Kidney (tissue), 14 donors: Measurements from ENCODE around the gene SMARCC2. TPM values are rescaled to one million over a fixed set of nuclear protein-coding genes. Genes with fewer than 3 reads are reported as not detected.

Experiments
- DNase-seq, 5 donors: peaks; one replicate each; pipeline ENCODE4 v3.0.0-alpha.2; 2013 to 2020
- FAIRE-seq: peaks from 2 replicates; lab custom pipeline; 2012; peaks lifted over from hg19 to GRCh38; lab: Jason Lieb, UNC
- H3K27ac ChIP-seq, 2 donors: one replicate each; pipeline ENCODE4 v1.7.0; 2013; ENCODE audit warnings: low read depth in 2 of 2, low read length in 2 of 2, inconsistent platforms in 1 of 2
- H3K27me3 ChIP-seq: one replicate; pipeline ENCODE4 v1.7.1; 2013; ENCODE audit warnings: low read length, inconsistent platforms; ENCODE audit not compliant: control insufficient read depth, insufficient read depth
- H3K36me3 ChIP-seq, 3 donors: one replicate each; pipeline versions ENCODE4 v1.7.0 to v1.7.1; 2013; ENCODE audit warnings: low read length in 3 of 3, control low read depth in 1 of 3, inconsistent platforms in 1 of 3; ENCODE audit not compliant: insufficient read depth in 3 of 3, control insufficient read depth in 2 of 3
- H3K4me1 ChIP-seq, 3 donors: one replicate each; pipeline versions ENCODE4 v1.7.0 to v1.7.1; 2013; ENCODE audit warnings: low read length in 3 of 3, inconsistent platforms in 1 of 3, low read depth in 1 of 3; ENCODE audit not compliant: control insufficient read depth in 2 of 3, insufficient read depth in 2 of 3
- H3K4me3 ChIP-seq, 3 donors: one replicate each; pipeline versions ENCODE4 v1.7.0 to v1.8.1; 2013; ENCODE audit warnings: low read length in 3 of 3, control low read depth in 1 of 3, inconsistent platforms in 1 of 3
- H3K9ac ChIP-seq, 3 donors: one replicate each; pipeline versions ENCODE4 v1.7.0 to v1.7.1; 2013; ENCODE audit warnings: low read length in 3 of 3, control low read depth in 1 of 3, inconsistent platforms in 1 of 3
- H3K9me3 ChIP-seq, 3 donors: one replicate each; pipeline versions ENCODE4 v1.7.0 to v1.7.1; 2013; ENCODE audit warnings: low read length in 3 of 3, control low read depth in 1 of 3, inconsistent platforms in 1 of 3; ENCODE audit not compliant: control insufficient read depth in 2 of 3, insufficient read depth in 1 of 3
- CTCF ChIP-seq: IDR thresholded peaks from 3 replicates; pipeline ENCODE4 v1.5.1; 2012; ENCODE audit warnings: mild to moderate bottlenecking, moderate library complexity, borderline replicate concordance; ENCODE audit not compliant: insufficient read depth; ENCODE audit errors: extremely low read depth
- intact Hi-C: fragments of 100-400 bp; cut with DNase I; formaldehyde crosslinking; loops from one replicate; pipeline ENCODE4 v1.11.1; 2022
- polyA plus RNA-seq: library from polyadenylated mRNA; stranded (reverse); fragments of 350-450 nt; fragmentation: Illumina TruSeq; extraction: RNeasy Lipid Tissue Mini Kit (QIAGEN cat#74804); gene quantifications from one replicate; pipeline ENCODE4 v1.2.3, GENCODE V29; 2014; ENCODE audit warnings: low read depth, low replicate concordance; ENCODE audit not compliant: insufficient read depth
- total RNA-seq: library from RNA; stranded (reverse); fragmentation: NEBNext Ultra II Directional; extraction: Animal tissue kit (Norgen Biotek cat#: 25700); gene quantifications from one replicate; pipeline ENCODE4 v1.2.1, GENCODE V29; 2021
- donor health status: control.
- donor health status: control.
- donor health status: control.
- donor health status: control.
- donor health status: control.
- donor health status: DM: yes; HTN: yes; CAD: no.
- donor health status: Normal renal cell carcinoma (clear cell type).

Gene SMARCC2
- total and polyA plus RNA-seq, 2 donors from 2014 or later, result 18.8 to 112 TPM

DNA sequence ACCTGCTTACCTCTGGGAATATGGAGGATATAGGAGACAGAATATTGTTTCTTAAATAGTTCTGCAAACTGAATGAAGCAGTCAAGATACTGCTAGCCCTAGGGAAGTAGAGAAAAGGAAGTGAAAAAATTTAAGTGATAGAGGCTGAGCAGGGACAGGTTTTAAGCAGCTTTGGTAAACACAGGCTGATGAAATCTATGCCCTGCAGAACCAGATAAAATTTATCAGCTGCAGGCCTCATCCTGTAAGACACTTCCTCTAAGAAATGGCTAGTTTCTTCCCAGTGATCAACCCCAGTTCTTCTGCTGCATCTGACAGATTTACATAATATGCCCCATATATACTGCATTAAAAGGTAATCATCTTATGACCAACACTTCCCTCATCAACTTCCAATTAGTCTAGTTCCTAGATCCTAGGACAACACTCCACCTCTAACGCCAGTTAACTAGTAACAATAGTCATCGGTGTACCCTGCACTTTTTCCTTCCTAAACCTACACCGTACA is 62.5 kb downstream of the SMARCC2 start:
- peak overlapping the region in 2 of 3 donors; percentile 63 to 68 for H3K9ac ChIP-seq
- no peaks in the 10 kb centered on the region for H3K27me3 ChIP-seq
- no peak for TF ChIP-seq CTCF
- H3K9me3 ChIP-seq, result no peaks in the 10 kb centered on the region
- H3K27ac ChIP-seq, result peak overlapping the region; percentile 74 to 86
- H3K36me3 ChIP-seq, result peaks cover 2 to 12% (median 2%) of the 10 kb centered on the region in 3 donors
- H3K4me1 ChIP-seq, result peaks cover 11 to 25% (median 12%) of the 10 kb centered on the region in 3 donors
- intact Hi-C loops, result loop anchor here (10.0 kb wide), 1 partner anchor 58 kb away; the partner anchor contains the start of gene SMARCC2
- FAIRE-seq, result no peak
- no peak for DNase-seq
- H3K4me3 ChIP-seq, result peak overlapping the region in 2 of 3 donors; percentile 60 to 82

GRCh38 chr12:56124133-56124532 is 65.2 kb downstream of the SMARCC2 start:
- DNase-seq (no peak), FAIRE-seq (no peak)
- no peaks in the 10 kb centered on the region for H3K9me3 ChIP-seq
- no peak overlapping the region for H3K27ac ChIP-seq
- peaks cover 0 to 3% (median 0%) of the 10 kb centered on the region in 3 donors for H3K36me3 ChIP-seq
- H3K4me1 ChIP-seq, result peaks cover 11 to 26% (median 18%) of the 10 kb centered on the region in 3 donors
- TF ChIP-seq CTCF, result no peak
- H3K9ac ChIP-seq, result no peak overlapping the region
- intact Hi-C loops, result loop anchor here (10.0 kb wide), 1 partner anchor 61 kb away; the partner anchor contains the start of gene SMARCC2
- no peaks in the 10 kb centered on the region for H3K27me3 ChIP-seq
- H3K4me3 ChIP-seq, result no peak overlapping the region

DNA sequence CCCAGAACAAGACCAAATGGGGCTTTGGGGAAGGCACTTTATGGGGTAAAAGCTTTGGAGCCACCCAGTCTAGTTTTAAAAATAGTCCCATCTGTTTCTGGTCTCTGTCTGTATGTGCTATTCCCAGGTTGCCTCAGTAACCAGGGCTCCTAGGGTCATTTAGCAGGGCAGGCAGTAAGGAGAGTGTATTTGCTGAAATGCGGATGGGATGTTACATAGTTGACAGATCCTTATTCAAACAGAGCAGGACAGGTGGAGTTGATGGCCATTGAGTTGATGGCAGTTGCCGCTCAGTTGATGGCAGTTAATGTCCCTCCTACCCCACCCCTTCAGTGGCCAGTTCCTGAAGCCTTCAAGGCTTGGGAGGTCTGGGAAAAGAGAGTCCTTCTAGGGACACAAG is 66.6 kb downstream of the SMARCC2 start:
- Histone ChIP-seq H3K27me3 (no peaks in the 10 kb centered on the region), H3K4me1 (peaks cover 11 to 33% (median 26%) of the 10 kb centered on the region in 3 donors), H3K9me3 (no peaks in the 10 kb centered on the region), H3K36me3 (peaks cover 0 to 3% (median 0%) of the 10 kb centered on the region in 3 donors), H3K4me3 (no peak overlapping the region), H3K9ac (peak overlapping the region in 1 of 3 donors; percentile 14), H3K27ac (no peak overlapping the region)
- FAIRE-seq, result no peak
- no peak for DNase-seq
- intact Hi-C loops, result loop anchor here (10.0 kb wide), 1 partner anchor 62 kb away; the partner anchor contains the start of gene SMARCC2
- TF ChIP-seq CTCF, result no peak
